H9 (cell line): ENCODE data around the gene OR10A6. TPM values are rescaled to one million over a fixed set of nuclear protein-coding genes. Genes with fewer than 3 reads are reported as not detected.

Source experiments
- DNase-seq: peaks from one replicate; pipeline ENCODE4 v3.0.0-alpha.2; 2017
- H2AFZ ChIP-seq: one replicate; pipeline ENCODE4 v1.6.1; 2013; ENCODE audit warnings: mild to moderate bottlenecking, low read length, control low read depth, moderate library complexity
- H2AK5ac ChIP-seq: 2 replicates; pipeline ENCODE4 v1.6.1; 2013; ENCODE audit warnings: low read length, control low read depth, mixed read lengths; ENCODE audit not compliant: insufficient read length
- H2BK120ac ChIP-seq: one replicate; pipeline ENCODE4 v1.6.1; 2013; ENCODE audit warnings: low read depth, mild to moderate bottlenecking, low read length, control low read depth, inconsistent platforms; ENCODE audit not compliant: poor library complexity, severe bottlenecking
- H2BK12ac ChIP-seq: 2 replicates; pipeline ENCODE4 v1.6.1; 2013; ENCODE audit warnings: low read length, control low read depth, mixed read lengths, low read depth; ENCODE audit not compliant: insufficient read length
- H2BK15ac ChIP-seq: 2 replicates; pipeline ENCODE4 v1.6.1; 2013; ENCODE audit warnings: low read depth, low read length, control low read depth
- H2BK20ac ChIP-seq: one replicate; pipeline ENCODE4 v1.6.1; 2013; ENCODE audit warnings: low read depth, mild to moderate bottlenecking, low read length, control low read depth, inconsistent platforms; ENCODE audit not compliant: poor library complexity, severe bottlenecking
- H2BK5ac ChIP-seq: 2 replicates; pipeline ENCODE4 v1.6.1; 2013; ENCODE audit warnings: low read length, control low read depth, mixed read lengths; ENCODE audit not compliant: insufficient read length
- H3K14ac ChIP-seq: 2 replicates; pipeline ENCODE4 v1.6.1; 2013; ENCODE audit warnings: low read length, control low read depth; ENCODE audit not compliant: insufficient read depth
- H3K18ac ChIP-seq: 2 replicates; pipeline ENCODE4 v1.6.1; 2013; ENCODE audit warnings: low read depth, mild to moderate bottlenecking, mixed read lengths, low read length, control low read depth; ENCODE audit not compliant: insufficient read length
- H3K23ac ChIP-seq: 2 replicates; pipeline ENCODE4 v1.6.1; 2013; ENCODE audit warnings: low read length, control low read depth, mixed read lengths, low read depth; ENCODE audit not compliant: insufficient read length
- H3K23me2 ChIP-seq: 2 replicates; pipeline ENCODE4 v1.6.1; 2013; ENCODE audit warnings: low read depth, mild to moderate bottlenecking, mixed read lengths, low read length, control low read depth; ENCODE audit not compliant: insufficient read length, poor library complexity, severe bottlenecking
- H3K27ac ChIP-seq: 2 replicates; pipeline ENCODE4 v1.5.1; 2013; ENCODE audit warnings: low read length, control low read depth, mixed read lengths, low read depth; ENCODE audit not compliant: insufficient read length
- H3K27me3 ChIP-seq: 2 replicates; pipeline ENCODE4 v1.6.1; 2013; ENCODE audit warnings: low read length, control low read depth, inconsistent platforms; ENCODE audit not compliant: insufficient read depth
- H3K4ac ChIP-seq: 2 replicates; pipeline ENCODE4 v1.6.1; 2013; ENCODE audit warnings: low read depth, mild to moderate bottlenecking, control low read depth, inconsistent platforms, low read length, moderate library complexity
- H3K4me1 ChIP-seq: 2 replicates; pipeline ENCODE4 v1.6.1; 2013; ENCODE audit warnings: low read length, control low read depth, inconsistent platforms; ENCODE audit not compliant: insufficient read depth
- H3K4me2 ChIP-seq: 2 replicates; pipeline ENCODE4 v1.6.1; 2013; ENCODE audit warnings: low read length, control low read depth, mixed read lengths; ENCODE audit not compliant: insufficient read length, insufficient read depth
- H3K56ac ChIP-seq: 2 replicates; pipeline ENCODE4 v1.6.1; 2013; ENCODE audit warnings: low read depth, mild to moderate bottlenecking, mixed read lengths, low read length, control low read depth; ENCODE audit not compliant: insufficient read length
- H3K79me1 ChIP-seq: 2 replicates; pipeline ENCODE4 v1.6.1; 2013; ENCODE audit warnings: low read depth, mild to moderate bottlenecking, moderate library complexity, low read length, control low read depth, inconsistent platforms; ENCODE audit not compliant: insufficient read depth, poor library complexity, severe bottlenecking
- H3K79me2 ChIP-seq: 2 replicates; pipeline ENCODE4 v1.6.1; 2013; ENCODE audit warnings: low read length, control low read depth, inconsistent platforms; ENCODE audit not compliant: insufficient read depth
- H3K9ac ChIP-seq: 2 replicates; pipeline ENCODE4 v1.6.1; 2013; ENCODE audit warnings: low read length, control low read depth, mixed read lengths; ENCODE audit not compliant: insufficient read length; ENCODE audit errors: extremely low read depth
- H3K9me3 ChIP-seq: one replicate; pipeline ENCODE4 v1.6.1; 2013; ENCODE audit warnings: low read depth, low read length, inconsistent platforms; ENCODE audit not compliant: control insufficient read depth
- H3T11ph ChIP-seq: one replicate; pipeline ENCODE4 v1.6.1; 2013; ENCODE audit warnings: mild to moderate bottlenecking, low read length, control low read depth, inconsistent platforms
- H4K20me1 ChIP-seq: one replicate; pipeline ENCODE4 v1.6.1; 2013; ENCODE audit not compliant: control insufficient read depth, insufficient read length, insufficient read depth
- H4K5ac ChIP-seq: 2 replicates; pipeline ENCODE4 v1.6.1; 2013; ENCODE audit warnings: low read depth, mild to moderate bottlenecking, mixed read lengths, low read length, control low read depth; ENCODE audit not compliant: insufficient read length
- H4K8ac ChIP-seq: replicated peaks from 2 replicates; pipeline ENCODE4 v1.6.1; 2013; ENCODE audit warnings: low read length, control low read depth, mixed read lengths, low read depth; ENCODE audit not compliant: insufficient read length
- H4K91ac ChIP-seq: 2 replicates; pipeline ENCODE4 v1.6.1; 2013; ENCODE audit warnings: low read depth, mild to moderate bottlenecking, moderate library complexity, mixed read lengths, low read length, control low read depth; ENCODE audit not compliant: insufficient read length
- H3K27ac Mint-ChIP-seq, 3 experiments: 2 replicates in 2 of 3; 3 replicates in 1 of 3; pipeline ENCODE4 v1.8.0; 2020 to 2021; ENCODE audit warnings: mixed read lengths in 3 of 3, mild to moderate bottlenecking in 1 of 3, moderate library complexity in 1 of 3
- H3K27me3 Mint-ChIP-seq: 2 replicates; pipeline ENCODE4 v1.8.0; 2021; ENCODE audit warnings: low read depth, mild to moderate bottlenecking, moderate library complexity, mixed read lengths
- H3K36me3 Mint-ChIP-seq, 3 experiments: 2 replicates in 2 of 3; 3 replicates in 1 of 3; pipeline ENCODE4 v1.8.0; 2020 to 2021; ENCODE audit warnings: low read depth in 3 of 3, mixed read lengths in 3 of 3; ENCODE audit not compliant: insufficient read depth in 1 of 3
- H3K4me1 Mint-ChIP-seq, 2 experiments: 2 replicates each; pipeline ENCODE4 v1.8.0; 2020; ENCODE audit warnings: mixed read lengths in 2 of 2
- H3K4me3 Mint-ChIP-seq, 2 experiments: 2 replicates in 1 of 2; 3 replicates in 1 of 2; pipeline ENCODE4 v1.8.0; 2020 to 2021; ENCODE audit warnings: mild to moderate bottlenecking in 2 of 2, mixed read lengths in 2 of 2, moderate library complexity in 1 of 2
- H3K9me3 Mint-ChIP-seq, 2 experiments: 2 replicates in 1 of 2; 3 replicates in 1 of 2; pipeline ENCODE4 v1.8.0; 2020; ENCODE audit warnings: mild to moderate bottlenecking in 2 of 2, mixed read lengths in 2 of 2, moderate library complexity in 1 of 2
- CTCF ChIP-seq: fragments of 200-600 bp; sonication (generic); conservative IDR thresholded peaks from 3 replicates; pipeline ENCODE4 v1.8.0; 2021; ENCODE audit warnings: antibody characterized with exemption, mild to moderate bottlenecking
- WGBS: extraction: QIAGEN DNeasy Blood & Tissue Kit; methylation state at CpG from one replicate; pipeline ENCODE4 v1.1.7; 2013; ENCODE audit warnings: missing lambda C conversion rate, low lambda C conversion rate, mixed read lengths; ENCODE audit not compliant: insufficient read length; ENCODE audit errors: extremely low coverage; 5-methylcytosine and 5-hydroxymethylcytosine counted together
- total RNA-seq: library from RNA; stranded (reverse); gene quantifications from 2 replicates; pipeline ENCODE4 v1.2.1, GENCODE V29; 2021

Gene OR10A6
- total RNA-seq, 1 experiment from 2014 or later = not detected

DNA sequence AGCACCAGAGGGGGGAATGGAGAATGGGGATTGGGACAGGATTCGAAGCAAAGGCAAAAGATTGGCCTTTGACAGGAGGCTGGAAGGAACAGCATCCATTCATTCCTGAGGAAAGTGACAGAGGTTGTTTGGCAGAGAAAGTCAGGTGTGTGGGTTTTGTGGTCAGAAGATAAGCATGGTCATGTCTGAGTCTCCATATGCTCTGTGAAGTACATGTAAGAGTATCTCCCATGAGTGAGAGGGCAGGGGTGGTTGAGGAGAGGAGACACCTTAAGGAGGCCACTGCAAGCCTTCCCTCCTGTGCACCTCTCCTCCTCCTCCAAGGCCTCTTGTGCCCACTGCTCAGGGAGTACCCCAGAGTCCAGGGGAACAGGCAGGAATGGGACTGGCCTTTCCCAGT is 36.0 kb upstream of the OR10A6 start:
- no peak for DNase-seq
- Histone ChIP-seq H3K4me1 (peaks cover 2% of the 10 kb centered on the region; the same call in 1 of the 2 replicates), H3K23ac (no peak overlapping the region), H3K4me2 (no peak overlapping the region), H3K9me3 (no peaks in the 10 kb centered on the region), H2BK20ac (no peak overlapping the region), H4K8ac (no peak overlapping the region), H3K27me3 (no peaks in the 10 kb centered on the region), H3K9ac (no peak overlapping the region), H3K4ac (no peak overlapping the region), H4K91ac (no peak overlapping the region), H3K56ac (no peak overlapping the region), H2BK15ac (no peak overlapping the region), H3T11ph (no peak overlapping the region), H2BK5ac (no peak overlapping the region), H4K5ac (no peak overlapping the region), H3K18ac (no peak overlapping the region), H3K27ac (no peak overlapping the region), H2BK12ac (no peak overlapping the region), H3K79me2 (no peaks in the 10 kb centered on the region), H2AK5ac (no peak overlapping the region), H3K23me2 (no peaks in the 10 kb centered on the region), H2BK120ac (no peak overlapping the region), H3K79me1 (no peaks in the 10 kb centered on the region), H2AFZ (no peak overlapping the region), H4K20me1 (no peaks in the 10 kb centered on the region), H3K14ac (no peak overlapping the region)
- peaks cover 38 to 51% of the 10 kb centered on the region in 2 experiments for H3K4me1 Mint-ChIP-seq
- no peaks in the 10 kb centered on the region for H3K27me3 Mint-ChIP-seq
- no peaks in the 10 kb centered on the region for H3K36me3 Mint-ChIP-seq
- H3K9me3 Mint-ChIP-seq = no peaks in the 10 kb centered on the region
- H3K4me3 Mint-ChIP-seq = no peak overlapping the region
- no CpG with 5 or more reads among the region's 1 CpG for WGBS
- H3K27ac Mint-ChIP-seq = peak overlapping the region in 2 of 3 experiments; percentile 12 to 21; a peak in 2 of 7 replicates
- no peak for TF ChIP-seq CTCF
